Heart right ventricle (tissue), 16 donors: ENCODE measurements around the gene OR2T8. TPM values are rescaled to one million over a fixed set of nuclear protein-coding genes. Genes with fewer than 3 reads are reported as not detected.

ENCODE experiments used
- ATAC-seq, 8 donors: fragments of 200-7000 bp; cut with Tn5 transposase; one replicate each; pipeline ENCODE4 v1.9.1; 2020; ENCODE audit warnings: mild to moderate bottlenecking in 8 of 8, moderate library complexity in 8 of 8, moderate number of reproducible peaks in 1 of 8
- DNase-seq, 2 donors: peaks; one replicate each; pipeline ENCODE4 v3.0.0-alpha.2; 2020
- H3K27ac ChIP-seq, 10 donors: fragments of 200-600 bp; sonication (generic) in 2 of 10; one replicate each; pipeline versions ENCODE4 v1.5.0 to v1.8.0; 2020 to 2022; ENCODE audit warnings: mild to moderate bottlenecking in 3 of 10
- H3K27me3 ChIP-seq, 7 donors: fragments of 200-600 bp; one replicate each; pipeline ENCODE4 v1.8.0; 2021 to 2022; ENCODE audit warnings: mild to moderate bottlenecking in 2 of 7
- H3K36me3 ChIP-seq, 9 donors: fragments of 200-600 bp; sonication (generic) in 1 of 9; one replicate each; pipeline versions ENCODE4 v1.5.0 to v1.8.0; 2020 to 2022; ENCODE audit warnings: mild to moderate bottlenecking in 2 of 9
- H3K4me1 ChIP-seq, 9 donors: fragments of 200-600 bp; sonication (generic) in 1 of 9; one replicate each; pipeline versions ENCODE4 v1.5.0 to v1.8.0; 2020 to 2022; ENCODE audit warnings: mild to moderate bottlenecking in 4 of 9
- H3K4me3 ChIP-seq, 10 donors: fragments of 200-600 bp; sonication (generic) in 2 of 10; one replicate each; pipeline versions ENCODE4 v1.5.0 to v1.8.0; 2020 to 2022; ENCODE audit warnings: mild to moderate bottlenecking in 7 of 10, moderate library complexity in 2 of 10
- H3K9me3 ChIP-seq, 11 donors: fragments of 200-600 bp in 10 of 11; sonication (generic) in 2 of 11; one replicate each; pipeline versions ENCODE4 v1.5.0 to v1.8.0; 2013 to 2022; ENCODE audit warnings: mild to moderate bottlenecking in 2 of 11, control low read depth in 1 of 11, moderate library complexity in 1 of 11
- CTCF ChIP-seq, 9 donors: fragments of 200-600 bp; sonication (generic) in 2 of 9; IDR thresholded peaks; one replicate each; pipeline versions ENCODE4 v1.5.0 to v1.8.0; 2021 to 2022; ENCODE audit warnings: antibody characterized with exemption in 9 of 9, mild to moderate bottlenecking in 5 of 9, moderate library complexity in 1 of 9
- WGBS, 2 donors: extraction: QIAGEN DNeasy Blood & Tissue Kit; methylation state at CpG; one replicate each; pipeline ENCODE4 v1.1.7; 2013; ENCODE audit warnings: inconsistent platforms in 1 of 2; 5-methylcytosine and 5-hydroxymethylcytosine counted together
- intact Hi-C, 10 donors: fragments of 100-400 bp; cut with DNase I; formaldehyde crosslinking; loops; one replicate each; pipeline versions ENCODE4 v1.11.1 to v1.14.2; 2022
- polyA plus RNA-seq, 2 donors: library from polyadenylated mRNA; stranded (reverse); fragments of 200-250 nt; gene quantifications; one replicate each; pipeline ENCODE4 v1.2.3, GENCODE V29; 2013
- total RNA-seq, 10 donors: library from RNA; stranded (reverse); fragmentation: NEBNext Ultra II Directional in 3 of 10; extraction: Animal tissue kit (Norgen Biotek cat#: 25700) in 3 of 10; gene quantifications; one replicate each; pipeline versions ENCODE4 v1.2.1 to v1.2.4, GENCODE V29; 2021 to 2023
- donor health status: Arrhythmogenic right ventricular cardiomyopathy.
- donor health status: ischemic (EF 13 %, LVEDD 7.1; RV severe dilation, severe dysfunction).
- donor health status: healthy with polysubstance abuse.
- donor health status: DM: no; HTN: yes; CAD: no.
- donor health status: DM: no; HTN: no; CAD: no.
- donor health status: ischemic (EF 25% LVEDD 6.9; RV normal size, moderate dysfunction).
- donor health status: ischemic (EF 25% LVEDD 5.7; RV mildly dilated, moderate dysfunction).
- donor health status: healthy.
- donor health status: DM: yes; HTN: yes; CAD: no.
- donor health status: Ischemic cardiomyopathy.
- donor health status: ischemic (EF 35%, LVEDD 5.7; RV mildly dilated, moderate dysfunction).
- donor health status: nonischemic (EF 11% LVEDD 7.7; RV severe dilation, severe dysfunction).
- donor health status: DM: yes; HTN: yes; CAD: no.
- donor health status: PGD.
- donor health status: ischemic (EF 29% LVEDD 5.4; RV normal size, mild dysfunction).
- donor health status: nonischemic (EF 23%, LVEDD 6.1; RV moderate dilation, normal function).

The OR2T8 gene
- total and polyA plus RNA-seq, 12 donors, result not detected

DNA sequence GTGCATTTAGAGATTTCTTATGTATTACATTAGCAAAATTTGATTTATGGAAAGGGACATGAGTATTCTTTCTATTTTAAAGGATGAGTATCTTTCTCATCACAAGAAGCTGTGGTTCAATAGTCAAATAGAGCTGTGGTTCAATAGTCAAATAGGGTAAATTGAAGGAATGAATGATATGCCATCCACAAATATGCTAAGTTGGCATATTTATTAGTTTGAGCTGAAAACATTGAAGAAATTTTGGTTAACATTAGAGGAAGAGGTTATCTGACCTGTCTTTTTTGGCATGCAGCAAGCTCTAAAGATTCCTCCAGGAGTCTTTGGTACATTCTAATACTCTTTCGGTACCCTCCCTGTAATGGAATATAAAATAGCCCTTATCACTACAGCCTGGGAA, 33.4 kb downstream of the OR2T8 start:
- TF ChIP-seq CTCF (IDR thresholded peaks at IDR 0.05), result no peak
- ATAC-seq, result no peak

GRCh38 chr1:247961791-247962190, 41.7 kb downstream of the OR2T8 start:
- 30 to 32% methylated on average over 3 of the region's 3 CpGs for WGBS, 2 donors
- DNase-seq, result no peak

More for the DNA sequence above, 33.4 kb downstream of the OR2T8 start:
- Histone ChIP-seq H3K27me3 (no peaks in the 10 kb centered on the region), H3K4me3 (no peak overlapping the region), H3K9me3 (peaks cover 0 to 8% (median 0%) of the 10 kb centered on the region in 11 donors), H3K36me3 (no peaks in the 10 kb centered on the region), H3K27ac (no peak overlapping the region), H3K4me1 (no peaks in the 10 kb centered on the region)
- 96 to 98% methylated on average over 1 of the region's 1 CpG for WGBS, 2 donors
- intact Hi-C loops, result no loop called here
- DNase-seq, result no peak

DNA sequence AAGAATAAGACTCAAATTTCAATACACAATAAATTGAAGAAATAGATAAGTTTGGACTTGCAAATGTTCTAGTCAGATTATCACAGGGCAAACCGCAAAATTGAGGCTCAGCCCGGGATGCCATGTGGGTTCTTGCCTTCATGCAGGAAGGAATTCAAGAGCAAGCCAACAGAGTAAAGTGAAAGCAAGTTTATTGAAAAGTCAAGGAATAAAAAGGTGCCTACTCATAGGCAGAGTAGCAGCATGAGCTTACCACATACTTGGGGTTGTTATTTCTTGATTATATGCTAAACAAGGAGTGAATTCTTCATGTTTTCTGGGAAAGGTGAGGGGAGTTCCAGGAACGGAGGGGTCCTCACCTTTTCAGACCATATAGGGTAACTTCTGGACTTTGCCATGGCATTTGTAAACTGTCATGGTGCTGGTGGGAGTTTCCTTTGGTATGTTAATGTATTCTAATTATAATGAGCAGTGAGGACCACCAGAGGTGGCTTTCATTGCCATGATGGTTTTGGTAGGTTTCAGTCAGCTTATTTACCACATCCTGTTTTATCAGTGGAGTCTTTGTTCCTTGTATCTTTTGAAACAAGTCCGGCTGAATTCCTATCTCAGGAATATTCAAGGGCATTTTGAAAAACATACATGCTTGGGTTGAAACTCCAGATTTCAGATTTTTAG, 43.0 kb downstream of the OR2T8 start:
- intact Hi-C loops, result no loop called here
- Histone ChIP-seq H3K36me3 (no peaks in the 10 kb centered on the region), H3K27ac (no peak overlapping the region), H3K4me1 (no peaks in the 10 kb centered on the region), H3K4me3 (no peak overlapping the region), H3K27me3 (no peaks in the 10 kb centered on the region), H3K9me3 (peaks cover 0 to under 1% (median 0%) of the 10 kb centered on the region in 11 donors)
- 62 to 73% methylated on average over 4 of the region's 4 CpGs for WGBS, 2 donors
- TF ChIP-seq CTCF (IDR thresholded peaks at IDR 0.05), result no peak
- ATAC-seq (no peak), DNase-seq (no peak)

More at GRCh38 chr1:247961791-247962190, 41.7 kb downstream of the OR2T8 start:
- Histone ChIP-seq H3K4me3 (no peak overlapping the region), H3K36me3 (no peaks in the 10 kb centered on the region), H3K4me1 (no peaks in the 10 kb centered on the region), H3K27me3 (no peaks in the 10 kb centered on the region), H3K9me3 (peaks cover 0 to 3% (median 0%) of the 10 kb centered on the region in 11 donors), H3K27ac (no peak overlapping the region)
- intact Hi-C loops, result no loop called here
- no peak for ATAC-seq
- TF ChIP-seq CTCF (IDR thresholded peaks at IDR 0.05), result no peak

DNA sequence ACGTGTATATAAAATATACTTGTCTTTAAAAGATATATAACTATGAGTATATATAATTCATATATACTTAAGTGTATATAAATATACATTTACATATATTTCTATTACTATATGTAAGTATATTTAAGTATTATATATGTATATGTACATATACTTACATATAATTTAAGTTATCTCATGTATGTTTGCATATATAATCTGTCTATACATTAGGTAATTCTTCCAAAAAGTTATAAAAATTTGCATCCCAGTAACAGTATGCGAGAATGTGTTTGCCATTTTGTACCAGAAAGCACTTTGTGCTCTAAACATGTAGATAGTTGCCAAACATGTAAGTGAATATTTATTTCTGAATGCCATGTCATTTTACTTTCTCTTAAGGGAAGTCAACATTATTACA, 44.9 kb downstream of the OR2T8 start, which contains the start of gene OR2AK2:
OR2AK2 (plus strand) TSS at position 301 of the 400 bp plus-strand sequence. CDS start 144 bp downstream, outside the sequence.
- no peaks in the 10 kb centered on the region for H3K27me3 ChIP-seq
- ATAC-seq, result no peak
- H3K36me3 ChIP-seq, result no peaks in the 10 kb centered on the region
- no peak for DNase-seq
- H3K27ac ChIP-seq, result no peak within 1 kb of the TSS
- WGBS, 2 donors, result 79 to 80% methylated on average over 2 of the region's 2 CpGs
- no peak for TF ChIP-seq CTCF (IDR thresholded peaks at IDR 0.05)
- peaks cover 0 to 4% (median 0%) of the 10 kb centered on the region in 11 donors for H3K9me3 ChIP-seq
- no peaks in the 10 kb centered on the region for H3K4me1 ChIP-seq
- no peak within 1 kb of the TSS for H3K4me3 ChIP-seq
- intact Hi-C loops, result no loop called here
